Endodermal cell (in vitro differentiated cells): Measurements from ENCODE around the gene VIT. TPM values are rescaled to one million over a fixed set of nuclear protein-coding genes. Genes with fewer than 3 reads are reported as not detected.

Experiments used
- DNase-seq: peaks from one replicate; pipeline ENCODE4 v3.0.0-alpha.2; 2017
- H3K27ac ChIP-seq: 2 replicates; pipeline ENCODE4 v1.5.1; 2013; ENCODE audit warnings: mild to moderate bottlenecking, low read depth, low read length, moderate library complexity
- H3K27me3 ChIP-seq: 2 replicates; pipeline ENCODE4 v1.6.1; 2013; ENCODE audit warnings: mild to moderate bottlenecking, low read length, moderate library complexity; ENCODE audit not compliant: insufficient read depth, control insufficient read depth, poor library complexity, severe bottlenecking
- H3K36me3 ChIP-seq: 2 replicates; pipeline ENCODE4 v1.7.0; 2013; ENCODE audit warnings: mild to moderate bottlenecking, low read length, moderate library complexity; ENCODE audit not compliant: control insufficient read depth, insufficient read depth
- H3K4me1 ChIP-seq: one replicate; pipeline ENCODE4 v1.7.0; 2013; ENCODE audit warnings: low read length; ENCODE audit not compliant: control insufficient read depth, insufficient read depth
- H3K4me3 ChIP-seq: 2 replicates; pipeline ENCODE4 v1.5.1; 2013; ENCODE audit warnings: mild to moderate bottlenecking, low read length, moderate library complexity
- H3K9ac ChIP-seq: 2 replicates; pipeline ENCODE4 v1.6.1; 2013; ENCODE audit warnings: mild to moderate bottlenecking, low read length, moderate library complexity; ENCODE audit not compliant: poor library complexity, severe bottlenecking; ENCODE audit errors: extremely low read depth
- H3K9me3 ChIP-seq: 2 replicates; pipeline ENCODE4 v1.6.1; 2013; ENCODE audit warnings: mild to moderate bottlenecking, low read length, moderate library complexity; ENCODE audit not compliant: control insufficient read depth
- H3K27ac Mint-ChIP-seq: 2 replicates; pipeline ENCODE4 v1.8.0; 2020; ENCODE audit warnings: mixed read lengths
- H3K27me3 Mint-ChIP-seq: 2 replicates; pipeline ENCODE4 v1.8.0; 2021; ENCODE audit warnings: mild to moderate bottlenecking, mixed read lengths; ENCODE audit not compliant: insufficient read depth
- H3K36me3 Mint-ChIP-seq: 2 replicates; pipeline ENCODE4 v1.8.0; 2020; ENCODE audit warnings: low read depth, mixed read lengths
- H3K4me1 Mint-ChIP-seq: 2 replicates; pipeline ENCODE4 v1.8.0; 2020; ENCODE audit warnings: mixed read lengths
- H3K4me3 Mint-ChIP-seq: 2 replicates; pipeline ENCODE4 v1.8.0; 2020; ENCODE audit warnings: mild to moderate bottlenecking, moderate library complexity, mixed read lengths
- H3K9me3 Mint-ChIP-seq: 2 replicates; pipeline ENCODE4 v1.8.0; 2020; ENCODE audit warnings: mild to moderate bottlenecking, mixed read lengths
- WGBS, 2 experiments: methylation state at CpG; one replicate each; pipeline versions ENCODE4 v1.1.5 to v1.1.7; 2013; ENCODE audit warnings: missing lambda C conversion rate in 2 of 2, mixed read lengths in 1 of 2; ENCODE audit not compliant: insufficient coverage in 1 of 2, insufficient read length in 1 of 2; 5-methylcytosine and 5-hydroxymethylcytosine counted together
- total RNA-seq, 2 donors: library from RNA; stranded (reverse); fragmentation: NEBNext Ultra II Directional in 1 of 2; extraction: Animal tissue kit (Norgen Biotek cat#: 25700) in 1 of 2; gene quantifications; 2 replicates in 1 of 2; 3 replicates in 1 of 2; pipeline ENCODE4 v1.2.1, GENCODE V29; 2021
- TF ChIP-seq, protein P1 (sequence below): fragments of 200-600 bp; sonication (generic); conservative IDR thresholded peaks from 2 replicates; pipeline ENCODE4 v1.5.0; 2021; ENCODE audit warnings: antibody characterized with exemption, mild to moderate bottlenecking

Gene VIT
- total RNA-seq, 2 donors from 2014 or later, result 0.53 TPM; not detected in 1

DNA sequence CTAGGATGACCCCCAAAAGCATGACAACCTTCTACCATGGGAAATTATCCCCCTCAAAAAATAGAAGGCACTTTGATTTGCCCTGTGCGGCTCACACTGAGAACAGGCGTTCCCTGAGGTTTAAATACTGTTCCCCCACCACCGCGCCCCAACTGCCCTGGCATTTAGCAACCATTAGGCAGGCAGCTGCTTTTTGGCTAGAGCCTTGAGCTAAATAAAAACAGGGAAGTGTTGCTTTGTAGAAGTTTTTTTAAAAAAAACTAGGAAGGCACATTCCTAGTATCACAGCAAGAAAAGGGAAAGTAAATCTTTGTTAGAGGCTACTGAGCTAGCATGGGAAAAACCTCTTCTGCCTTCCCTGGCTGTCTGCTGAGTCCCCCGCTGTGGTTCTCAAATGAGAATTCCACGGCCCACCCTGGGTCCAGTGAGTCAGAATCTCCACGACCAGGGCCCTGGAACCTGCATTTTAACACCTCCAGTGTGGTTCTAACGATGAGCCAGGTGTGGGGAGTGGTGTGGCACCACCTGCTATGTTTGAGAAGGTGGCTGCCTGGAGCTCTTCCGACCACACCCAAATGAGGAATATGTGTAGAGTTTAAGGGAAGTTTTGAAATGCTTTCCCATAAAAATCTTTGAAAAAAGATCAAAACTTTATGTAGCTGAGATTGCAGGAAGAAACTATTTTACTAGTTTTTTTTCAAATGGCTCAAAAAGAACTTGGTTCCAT lies 66.4 kb downstream of the VIT start:
- Mint-ChIP-seq H3K9me3 (peaks cover 12% of the 10 kb centered on the region), H3K4me3 (no peak overlapping the region), H3K27me3 (peaks cover 8% of the 10 kb centered on the region), H3K36me3 (peaks cover 2% of the 10 kb centered on the region), H3K4me1 (peaks cover 2% of the 10 kb centered on the region), H3K27ac (no peak overlapping the region)
- whole genome bisulfite sequencing, 2 experiments, result 74 to 84% methylated on average over 9 of the region's 9 CpGs
- H3K4me3 ChIP-seq, result no peak overlapping the region
- no peaks in the 10 kb centered on the region for H3K4me1 ChIP-seq
- H3K27ac ChIP-seq, result no peak overlapping the region
- no peaks in the 10 kb centered on the region for H3K27me3 ChIP-seq
- no peak overlapping the region for H3K9ac ChIP-seq
- TF ChIP-seq, protein P1, sequence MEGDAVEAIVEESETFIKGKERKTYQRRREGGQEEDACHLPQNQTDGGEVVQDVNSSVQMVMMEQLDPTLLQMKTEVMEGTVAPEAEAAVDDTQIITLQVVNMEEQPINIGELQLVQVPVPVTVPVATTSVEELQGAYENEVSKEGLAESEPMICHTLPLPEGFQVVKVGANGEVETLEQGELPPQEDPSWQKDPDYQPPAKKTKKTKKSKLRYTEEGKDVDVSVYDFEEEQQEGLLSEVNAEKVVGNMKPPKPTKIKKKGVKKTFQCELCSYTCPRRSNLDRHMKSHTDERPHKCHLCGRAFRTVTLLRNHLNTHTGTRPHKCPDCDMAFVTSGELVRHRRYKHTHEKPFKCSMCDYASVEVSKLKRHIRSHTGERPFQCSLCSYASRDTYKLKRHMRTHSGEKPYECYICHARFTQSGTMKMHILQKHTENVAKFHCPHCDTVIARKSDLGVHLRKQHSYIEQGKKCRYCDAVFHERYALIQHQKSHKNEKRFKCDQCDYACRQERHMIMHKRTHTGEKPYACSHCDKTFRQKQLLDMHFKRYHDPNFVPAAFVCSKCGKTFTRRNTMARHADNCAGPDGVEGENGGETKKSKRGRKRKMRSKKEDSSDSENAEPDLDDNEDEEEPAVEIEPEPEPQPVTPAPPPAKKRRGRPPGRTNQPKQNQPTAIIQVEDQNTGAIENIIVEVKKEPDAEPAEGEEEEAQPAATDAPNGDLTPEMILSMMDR, result no peak
- peak; percentile 70 for DNase-seq
- H3K9me3 ChIP-seq, result peaks cover 8% of the 10 kb centered on the region
- H3K36me3 ChIP-seq, result no peaks in the 10 kb centered on the region

DNA sequence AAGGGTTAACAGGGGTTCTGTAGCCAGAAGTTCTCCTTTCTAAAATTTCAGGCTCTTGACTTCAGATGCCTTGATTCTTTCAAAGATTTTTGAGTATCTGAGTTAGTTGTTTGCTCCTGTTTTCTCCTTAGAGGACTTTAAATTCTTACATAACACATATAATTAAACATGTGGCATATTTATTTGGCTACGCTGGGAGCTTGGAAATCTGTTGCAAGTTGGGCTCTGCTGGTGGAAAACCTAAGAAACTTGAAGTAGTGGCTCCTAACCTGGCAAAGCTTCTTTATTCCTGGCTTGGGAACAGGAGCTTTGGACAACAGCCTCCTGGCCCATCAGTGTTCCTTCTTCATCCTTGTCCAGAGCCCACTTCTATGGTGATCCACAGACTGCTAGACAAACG lies 72.6 kb downstream of the VIT start:
- no peaks in the 10 kb centered on the region for H3K36me3 ChIP-seq
- DNase-seq, result peak; percentile 17
- WGBS, 2 experiments, result 91% methylated on average over 1 to 2 of the region's 2 CpGs
- TF ChIP-seq, protein P1, result no peak
- peaks cover 2% of the 10 kb centered on the region for H3K36me3 Mint-ChIP-seq
- peaks cover 15% of the 10 kb centered on the region for H3K9me3 ChIP-seq
- peaks cover 2% of the 10 kb centered on the region for H3K27me3 Mint-ChIP-seq
- no peak overlapping the region for H3K27ac ChIP-seq
- no peaks in the 10 kb centered on the region for H3K27me3 ChIP-seq
- no peak overlapping the region for H3K9ac ChIP-seq
- no peak overlapping the region for H3K4me3 Mint-ChIP-seq
- no peak overlapping the region for H3K4me3 ChIP-seq
- H3K4me1 ChIP-seq, result no peaks in the 10 kb centered on the region
- peaks cover 18% of the 10 kb centered on the region for H3K9me3 Mint-ChIP-seq
- no peaks in the 10 kb centered on the region for H3K4me1 Mint-ChIP-seq
- no peak overlapping the region for H3K27ac Mint-ChIP-seq

DNA sequence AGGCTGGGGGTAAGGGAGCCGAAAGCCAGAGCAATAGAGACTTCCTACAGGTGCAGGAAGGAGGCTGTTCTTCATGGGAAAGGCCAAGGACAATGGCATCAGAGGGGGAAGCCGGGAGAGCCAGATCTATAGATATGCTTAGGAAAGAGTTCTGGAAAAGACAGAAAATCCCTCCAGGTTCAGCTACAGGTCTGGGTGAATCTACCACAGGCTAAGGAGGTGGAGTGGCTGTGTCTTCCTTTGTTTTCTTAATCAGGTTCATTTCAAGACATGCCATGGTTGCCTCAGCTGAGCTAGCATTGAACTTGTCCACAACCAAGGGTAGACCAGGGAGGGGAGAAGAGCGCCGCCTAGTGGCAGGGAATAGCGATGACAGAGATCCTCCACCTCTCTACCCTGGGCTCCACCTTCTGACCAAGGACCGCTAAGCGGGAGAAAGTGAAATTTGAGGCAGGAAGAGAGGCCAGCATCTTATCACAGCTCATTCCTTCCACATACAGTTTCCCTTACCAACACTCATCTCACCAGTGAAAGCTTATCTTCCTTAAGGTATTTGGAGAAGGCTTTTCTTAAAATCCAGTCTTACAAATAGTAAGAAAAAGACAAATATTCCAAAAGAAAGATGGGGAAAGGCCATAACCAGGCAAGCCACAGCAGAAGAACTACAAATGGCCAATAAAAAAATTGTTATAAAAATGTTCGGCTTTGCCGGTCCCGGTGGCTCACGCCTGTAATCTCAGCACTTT lies 74.2 kb downstream of the VIT start:
- H3K4me1 ChIP-seq, result no peaks in the 10 kb centered on the region
- TF ChIP-seq, protein P1, result peak; percentile 97
- H3K4me3 ChIP-seq, result no peak overlapping the region
- no peaks in the 10 kb centered on the region for H3K27me3 ChIP-seq
- H3K27me3 Mint-ChIP-seq, result peaks cover 2% of the 10 kb centered on the region
- H3K4me1 Mint-ChIP-seq, result no peaks in the 10 kb centered on the region
- DNase-seq, result peak; percentile 94
- H3K9me3 Mint-ChIP-seq, result peaks cover 8% of the 10 kb centered on the region
- 61 to 94% methylated on average over 6 to 11 of the region's 11 CpGs for WGBS, 2 experiments
- no peak overlapping the region for H3K4me3 Mint-ChIP-seq
- H3K9me3 ChIP-seq, result peaks cover 11% of the 10 kb centered on the region
- H3K27ac Mint-ChIP-seq, result no peak overlapping the region
- no peaks in the 10 kb centered on the region for H3K36me3 Mint-ChIP-seq
- no peaks in the 10 kb centered on the region for H3K36me3 ChIP-seq
- no peak overlapping the region for H3K9ac ChIP-seq
- no peak overlapping the region for H3K27ac ChIP-seq
